Thoracic aorta (tissue), 2 donors: Measurements from ENCODE around the gene C2orf76. TPM values are rescaled to one million over a fixed set of nuclear protein-coding genes. Genes with fewer than 3 reads are reported as not detected.

Experiments
- ATAC-seq: fragments of 150-250 bp; one replicate; pipeline ENCODE4 v1.8.0; 2017; ENCODE audit warnings: low read depth; ENCODE audit not compliant: insufficient number of reproducible peaks, low FRiP score
- DNase-seq: peaks from one replicate; pipeline ENCODE4 v3.0.0-alpha.2; 2020; ENCODE audit warnings: low spot score
- H3K27ac ChIP-seq, 2 donors: fragments of 200-600 bp; sonication (generic); 1 replicate in 1 of 2; 2 replicates in 1 of 2; pipeline ENCODE4 v1.5.1; 2016; ENCODE audit warnings: mild to moderate bottlenecking in 2 of 2, moderate library complexity in 2 of 2
- H3K27me3 ChIP-seq: fragments of 200-600 bp; sonication (generic); replicated peaks from 2 replicates; pipeline ENCODE4 v1.6.0; 2016; ENCODE audit warnings: mild to moderate bottlenecking; ENCODE audit not compliant: insufficient read depth
- H3K36me3 ChIP-seq: fragments of 200-600 bp; sonication (generic); one replicate; pipeline ENCODE4 v1.5.1; 2016
- H3K4me1 ChIP-seq, 2 donors: fragments of 200-600 bp; sonication (generic); 1 replicate in 1 of 2; 2 replicates in 1 of 2; pipeline versions ENCODE4 v1.5.1 to v1.6.0; 2016; ENCODE audit warnings: low read depth in 2 of 2, mild to moderate bottlenecking in 1 of 2; ENCODE audit not compliant: control insufficient read depth in 1 of 2
- H3K4me3 ChIP-seq: fragments of 200-600 bp; sonication (generic); 2 replicates; pipeline ENCODE4 v1.5.1; 2016; ENCODE audit warnings: mild to moderate bottlenecking
- H3K9me3 ChIP-seq: fragments of 200-600 bp; sonication (generic); 2 replicates; pipeline ENCODE4 v1.5.1; 2016
- total RNA-seq, 2 donors: library from RNA; depleted of rRNA; stranded (reverse); fragments of >200 nt; gene quantifications; one replicate each; pipeline versions ENCODE4 v1.1.0 to v1.2.3, GENCODE V29; 2016
- TF ChIP-seq, protein P1 (sequence below): fragments of 200-600 bp; sonication (generic); IDR thresholded peaks from one replicate; pipeline ENCODE4 v1.5.1; 2019; ENCODE audit warnings: antibody characterized with exemption

The C2orf76 gene
- total RNA-seq, 2 donors from 2014 or later, result 2.2 to 6.5 TPM

DNA sequence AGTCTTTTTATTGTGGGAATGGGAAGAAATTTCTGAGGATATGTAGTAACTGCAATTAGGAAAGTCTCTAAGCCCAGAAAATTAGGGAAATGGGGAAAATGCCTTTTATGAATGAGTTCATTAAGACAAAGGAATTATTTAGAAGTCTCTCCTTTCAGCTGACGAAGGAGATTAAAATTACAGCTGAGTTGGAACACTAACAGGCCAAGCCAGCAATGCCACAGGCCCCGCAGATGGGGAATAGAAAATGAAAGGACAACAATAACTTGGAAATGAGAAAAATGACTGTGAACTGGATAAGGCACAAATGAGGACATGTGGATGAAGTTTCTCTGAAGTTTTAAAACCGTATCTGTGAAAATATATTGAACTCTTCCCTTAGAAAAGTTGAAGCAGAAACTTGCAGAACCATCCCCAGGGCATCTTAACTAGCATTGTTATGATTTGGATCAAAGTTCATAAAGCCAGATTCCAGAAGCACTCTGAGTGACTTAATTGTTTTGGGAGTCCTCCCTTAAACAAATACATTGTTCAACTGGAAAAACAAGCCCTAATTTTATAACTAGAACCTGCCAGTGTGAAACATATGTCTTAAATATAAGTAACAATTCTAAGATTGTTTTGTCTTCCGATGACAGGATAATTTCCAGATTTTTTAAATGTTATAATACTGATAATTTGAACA, 51.3 kb downstream of the C2orf76 start:
- Histone ChIP-seq H3K27me3 (no peaks in the 10 kb centered on the region), H3K4me3 (no peak overlapping the region), H3K27ac (no peak overlapping the region), H3K36me3 (no peaks in the 10 kb centered on the region), H3K4me1 (no peaks in the 10 kb centered on the region), H3K9me3 (no peaks in the 10 kb centered on the region)
- DNase-seq (no peak), ATAC-seq (no peak)
- TF ChIP-seq, protein P1, sequence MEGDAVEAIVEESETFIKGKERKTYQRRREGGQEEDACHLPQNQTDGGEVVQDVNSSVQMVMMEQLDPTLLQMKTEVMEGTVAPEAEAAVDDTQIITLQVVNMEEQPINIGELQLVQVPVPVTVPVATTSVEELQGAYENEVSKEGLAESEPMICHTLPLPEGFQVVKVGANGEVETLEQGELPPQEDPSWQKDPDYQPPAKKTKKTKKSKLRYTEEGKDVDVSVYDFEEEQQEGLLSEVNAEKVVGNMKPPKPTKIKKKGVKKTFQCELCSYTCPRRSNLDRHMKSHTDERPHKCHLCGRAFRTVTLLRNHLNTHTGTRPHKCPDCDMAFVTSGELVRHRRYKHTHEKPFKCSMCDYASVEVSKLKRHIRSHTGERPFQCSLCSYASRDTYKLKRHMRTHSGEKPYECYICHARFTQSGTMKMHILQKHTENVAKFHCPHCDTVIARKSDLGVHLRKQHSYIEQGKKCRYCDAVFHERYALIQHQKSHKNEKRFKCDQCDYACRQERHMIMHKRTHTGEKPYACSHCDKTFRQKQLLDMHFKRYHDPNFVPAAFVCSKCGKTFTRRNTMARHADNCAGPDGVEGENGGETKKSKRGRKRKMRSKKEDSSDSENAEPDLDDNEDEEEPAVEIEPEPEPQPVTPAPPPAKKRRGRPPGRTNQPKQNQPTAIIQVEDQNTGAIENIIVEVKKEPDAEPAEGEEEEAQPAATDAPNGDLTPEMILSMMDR, result no peak

DNA sequence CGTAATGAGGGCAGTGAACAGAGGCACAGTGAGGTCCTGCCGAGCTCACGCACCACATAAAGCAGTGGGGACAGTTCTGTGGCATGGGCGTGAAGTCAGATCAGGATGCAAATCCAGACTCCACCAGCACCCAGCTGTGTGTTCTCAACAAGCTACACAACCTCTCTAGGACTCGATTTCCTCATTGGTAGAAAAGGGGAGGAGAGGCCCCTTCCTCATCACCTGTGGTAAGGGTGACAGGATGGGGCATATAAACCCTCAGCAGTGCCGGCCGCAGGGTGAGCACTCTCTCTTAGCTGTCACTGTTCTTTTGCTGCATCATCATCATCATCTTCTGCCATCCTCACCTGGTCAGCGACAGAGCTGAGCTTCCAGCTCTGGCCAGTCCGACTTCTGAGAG, 54.8 kb downstream of the C2orf76 start:
- Histone ChIP-seq H3K27ac (no peak overlapping the region), H3K9me3 (no peaks in the 10 kb centered on the region), H3K36me3 (no peaks in the 10 kb centered on the region), H3K27me3 (no peaks in the 10 kb centered on the region), H3K4me1 (no peaks in the 10 kb centered on the region), H3K4me3 (no peak overlapping the region)
- TF ChIP-seq, protein P1, result no peak
- no peak for ATAC-seq
- no peak for DNase-seq

DNA sequence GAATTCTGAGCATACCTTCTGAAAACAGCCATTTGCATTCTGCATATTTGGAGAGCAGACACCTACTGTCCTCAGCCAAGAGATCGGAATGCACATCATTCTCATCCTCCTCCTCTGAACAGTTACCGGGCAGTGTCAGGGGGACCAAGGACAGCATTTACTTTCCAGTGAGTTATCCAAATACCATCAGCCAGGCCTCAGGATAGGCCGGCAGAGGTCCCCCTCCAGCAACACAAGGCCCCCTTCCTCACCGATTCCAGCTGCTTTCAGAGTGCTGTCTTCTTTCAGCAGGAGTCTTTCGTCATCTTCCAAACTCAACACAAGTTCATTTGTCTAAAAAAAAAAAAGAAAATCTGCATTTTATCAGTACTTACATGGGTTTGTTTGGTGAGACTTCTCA, 55.3 kb downstream of the C2orf76 start:
- Histone ChIP-seq H3K27ac (no peak overlapping the region), H3K36me3 (no peaks in the 10 kb centered on the region), H3K9me3 (no peaks in the 10 kb centered on the region), H3K27me3 (no peaks in the 10 kb centered on the region), H3K4me1 (no peaks in the 10 kb centered on the region), H3K4me3 (no peak overlapping the region)
- ATAC-seq (no peak), DNase-seq (no peak)
- TF ChIP-seq, protein P1, result no peak

DNA sequence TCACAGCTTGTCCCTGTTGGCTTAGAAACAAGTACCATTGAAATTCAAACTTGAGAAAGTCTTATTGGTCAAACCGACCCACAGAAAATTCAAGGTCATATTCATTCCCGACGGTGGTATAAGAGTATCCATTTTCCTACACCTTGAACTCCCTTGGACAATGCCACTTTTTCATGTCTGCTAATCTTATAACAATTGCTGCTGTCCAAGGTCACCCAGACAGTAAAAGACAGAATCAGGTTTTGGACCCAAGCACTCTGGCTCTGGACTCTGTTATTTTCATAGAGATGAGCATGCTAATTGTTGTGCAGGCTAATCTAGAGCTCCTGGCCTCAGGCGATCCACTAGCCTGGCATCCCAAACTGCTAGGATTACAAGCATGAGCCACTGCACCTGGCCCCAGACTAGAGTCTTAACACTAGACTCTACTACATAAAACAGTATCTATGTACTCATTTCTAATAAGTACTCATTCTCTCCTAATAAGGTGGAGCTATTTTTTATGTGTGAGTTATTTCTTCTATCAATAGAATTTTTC, 57.8 kb downstream of the C2orf76 start:
- Histone ChIP-seq H3K27me3 (no peaks in the 10 kb centered on the region), H3K4me3 (no peak overlapping the region), H3K36me3 (no peaks in the 10 kb centered on the region), H3K9me3 (no peaks in the 10 kb centered on the region), H3K27ac (no peak overlapping the region), H3K4me1 (no peaks in the 10 kb centered on the region)
- TF ChIP-seq, protein P1, result no peak
- no peak for ATAC-seq
- DNase-seq, result no peak

DNA sequence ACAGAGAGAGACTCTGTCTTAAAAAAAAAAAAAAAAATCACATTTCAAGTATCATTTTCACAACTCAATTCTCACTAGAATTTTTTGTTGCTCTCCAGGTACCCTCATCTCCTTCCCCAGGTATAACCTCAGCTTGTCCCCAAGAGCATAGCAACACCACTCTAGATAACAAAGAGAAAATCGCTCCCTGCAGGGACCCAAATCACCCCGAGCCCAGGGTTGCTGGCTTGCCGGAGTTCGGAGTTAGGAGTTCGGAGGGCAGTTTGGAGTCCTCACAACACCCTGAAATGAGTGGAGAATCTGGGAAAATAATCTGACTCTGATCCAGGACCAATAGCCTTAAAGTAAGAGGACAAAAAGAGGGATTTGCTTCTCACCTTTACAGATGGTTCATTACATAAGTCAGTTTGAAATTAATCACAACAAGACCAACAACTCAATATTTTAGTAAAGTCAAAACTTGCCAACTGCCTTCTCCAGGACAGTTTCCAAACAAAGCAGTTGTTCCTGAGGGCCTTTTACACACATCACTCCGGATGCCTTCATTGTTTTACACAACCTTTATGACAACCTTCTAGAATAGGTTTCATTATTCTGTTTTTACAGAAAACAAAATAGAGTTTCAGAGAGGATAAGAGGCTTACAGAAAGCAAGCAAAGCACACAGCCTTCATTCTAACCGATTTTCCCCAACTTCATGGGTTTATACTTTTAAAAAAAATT, 59.1 kb downstream of the C2orf76 start:
- no peak for ATAC-seq
- no peak for DNase-seq
- TF ChIP-seq, protein P1, result no peak
- no peaks in the 10 kb centered on the region for H3K36me3 ChIP-seq
- H3K4me1 ChIP-seq, result no peaks in the 10 kb centered on the region
- H3K27ac ChIP-seq, result no peak overlapping the region
- H3K9me3 ChIP-seq, result no peaks in the 10 kb centered on the region
- no peaks in the 10 kb centered on the region for H3K27me3 ChIP-seq
- H3K4me3 ChIP-seq, result no peak overlapping the region
